Karpas-422 (cell line): Measurements from ENCODE around the gene SLC8A3. TPM values are rescaled to one million over a fixed set of nuclear protein-coding genes. Genes with fewer than 3 reads are reported as not detected.

Experiments
- DNase-seq: peaks from one replicate; pipeline ENCODE4 v3.0.0-alpha.2; 2015
- H2AFZ ChIP-seq: fragments of 200-600 bp; sonication (generic); 2 replicates; pipeline ENCODE4 v1.6.1; 2014; ENCODE audit warnings: antibody characterized with exemption, low read length, mixed read lengths
- H3K27ac ChIP-seq: fragments of 200-600 bp; sonication (generic); 2 replicates; pipeline ENCODE4 v1.5.1; 2014; ENCODE audit warnings: mild to moderate bottlenecking, low read length, moderate library complexity
- H3K27me3 ChIP-seq: fragments of 200-600 bp; sonication (generic); 2 replicates; pipeline ENCODE4 v1.6.1; 2014; ENCODE audit warnings: low read length, mixed read lengths
- H3K36me3 ChIP-seq: fragments of 200-600 bp; sonication (generic); 2 replicates; pipeline ENCODE4 v1.6.1; 2014; ENCODE audit warnings: low read length, mixed read lengths; ENCODE audit not compliant: insufficient read depth
- H3K4me1 ChIP-seq: fragments of 200-600 bp; sonication (generic); 2 replicates; pipeline ENCODE4 v1.6.1; 2014; ENCODE audit warnings: mild to moderate bottlenecking, low read length, mixed read lengths
- H3K4me2 ChIP-seq: fragments of 200-600 bp; sonication (generic); 2 replicates; pipeline ENCODE4 v1.6.1; 2014; ENCODE audit warnings: low read length, low read depth, mild to moderate bottlenecking; ENCODE audit not compliant: poor library complexity, severe bottlenecking
- H3K4me3 ChIP-seq: fragments of 200-600 bp; sonication (generic); 2 replicates; pipeline ENCODE4 v1.5.1; 2014; ENCODE audit warnings: mild to moderate bottlenecking, antibody characterized with exemption, low read length, mixed read lengths
- H3K79me2 ChIP-seq: fragments of 200-600 bp; sonication (generic); 2 replicates; pipeline ENCODE4 v1.6.1; 2014; ENCODE audit warnings: mild to moderate bottlenecking, low read length, mixed read lengths
- H3K9ac ChIP-seq: fragments of 200-600 bp; sonication (generic); 2 replicates; pipeline ENCODE4 v1.6.0; 2014; ENCODE audit warnings: low read length
- H3K9me2 ChIP-seq: fragments of 200-600 bp; sonication (generic), shearing (Covaris generic); replicated peaks from 2 replicates; pipeline ENCODE4 v1.6.0; 2014; ENCODE audit warnings: mild to moderate bottlenecking, low read length, moderate library complexity; ENCODE audit not compliant: insufficient read depth
- H3K9me3 ChIP-seq: fragments of 300-700, 200-600 bp; sonication (generic); 2 replicates; pipeline ENCODE4 v1.6.1; 2014; ENCODE audit warnings: low read length, mixed read lengths
- H4K20me1 ChIP-seq: fragments of 200-600 bp; sonication (generic); 2 replicates; pipeline ENCODE4 v1.6.1; 2014; ENCODE audit warnings: mild to moderate bottlenecking, antibody characterized with exemption, low read length, low read depth; ENCODE audit not compliant: insufficient read depth
- total RNA-seq: library from RNA; depleted of rRNA; stranded (reverse); fragments of >200 nt; shearing (Covaris generic); gene quantifications from 2 replicates; pipeline ENCODE4 v1.2.3, GENCODE V29; 2014; ENCODE audit warnings: low replicate concordance

The SLC8A3 gene
- total RNA-seq, 1 experiment from 2014 or later, result not detected

GRCh38 chr14:70011708-70012107, 177.0 kb downstream of the SLC8A3 start:
- Histone ChIP-seq H3K4me1 (no peaks in the 10 kb centered on the region), H3K9ac (no peak overlapping the region), H3K27me3 (no peaks in the 10 kb centered on the region), H3K9me2 (no peaks in the 10 kb centered on the region), H3K27ac (no peak overlapping the region), H3K9me3 (no peaks in the 10 kb centered on the region), H2AFZ (no peak overlapping the region), H3K79me2 (no peaks in the 10 kb centered on the region), H3K4me3 (no peak overlapping the region), H3K36me3 (no peaks in the 10 kb centered on the region), H3K4me2 (no peak overlapping the region), H4K20me1 (no peaks in the 10 kb centered on the region)
- no peak for DNase-seq

- Histone ChIP-seq H3K27ac (no peak overlapping the region), H3K9me2 (no peaks in the 10 kb centered on the region), H3K4me1 (no peaks in the 10 kb centered on the region), H3K27me3 (no peaks in the 10 kb centered on the region), H3K36me3 (no peaks in the 10 kb centered on the region), H3K79me2 (no peaks in the 10 kb centered on the region), H3K9me3 (no peaks in the 10 kb centered on the region), H3K9ac (no peak overlapping the region), H4K20me1 (no peaks in the 10 kb centered on the region), H3K4me2 (no peak overlapping the region), H2AFZ (no peak overlapping the region), H3K4me3 (no peak overlapping the region)
- no peak for DNase-seq
These were observed 177.7 kb downstream of the SLC8A3 start for GRCh38 chr14:70011098-70011497.

GRCh38 chr14:70009961-70010360, 178.8 kb downstream of the SLC8A3 start:
- Histone ChIP-seq H3K27ac (no peak overlapping the region), H3K36me3 (no peaks in the 10 kb centered on the region), H3K27me3 (no peaks in the 10 kb centered on the region), H2AFZ (no peak overlapping the region), H3K4me2 (no peak overlapping the region), H3K9me2 (no peaks in the 10 kb centered on the region), H3K9me3 (no peaks in the 10 kb centered on the region), H3K4me3 (no peak overlapping the region), H4K20me1 (no peaks in the 10 kb centered on the region), H3K79me2 (no peaks in the 10 kb centered on the region), H3K4me1 (no peaks in the 10 kb centered on the region), H3K9ac (no peak overlapping the region)
- DNase-seq, result no peak

- no peaks in the 10 kb centered on the region for H3K36me3 ChIP-seq
- H3K4me3 ChIP-seq, result no peak overlapping the region
- no peaks in the 10 kb centered on the region for H3K79me2 ChIP-seq
- no peaks in the 10 kb centered on the region for H3K9me3 ChIP-seq
- H3K9ac ChIP-seq, result no peak overlapping the region
- H3K4me2 ChIP-seq, result no peak overlapping the region
- H3K9me2 ChIP-seq, result no peaks in the 10 kb centered on the region
- no peak for DNase-seq
- H3K4me1 ChIP-seq, result no peaks in the 10 kb centered on the region
- no peak overlapping the region for H2AFZ ChIP-seq
- no peaks in the 10 kb centered on the region for H3K27me3 ChIP-seq
- H3K27ac ChIP-seq, result no peak overlapping the region
- H4K20me1 ChIP-seq, result no peaks in the 10 kb centered on the region
These were observed 180.2 kb downstream of the SLC8A3 start for GRCh38 chr14:70008284-70009262.

DNA sequence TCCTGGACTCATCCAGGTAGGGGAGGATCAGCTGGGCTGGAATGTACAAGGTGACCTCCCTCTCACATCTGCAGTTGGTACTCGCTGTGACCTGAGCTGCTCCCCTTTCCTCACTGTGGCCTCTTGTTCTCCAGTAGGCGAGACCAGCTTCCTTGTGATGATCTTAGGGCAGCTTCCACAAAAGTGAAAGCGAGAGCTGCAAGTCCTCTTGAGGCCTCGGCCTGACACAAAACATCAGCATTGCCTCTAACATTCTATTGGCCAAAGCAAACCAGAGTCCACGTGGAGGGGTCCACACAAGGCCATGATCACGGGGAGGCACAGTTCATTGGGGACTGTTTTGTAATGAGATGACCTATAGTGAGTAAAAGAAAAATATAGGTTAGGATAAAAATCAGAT, 182.1 kb downstream of the SLC8A3 start:
- Histone ChIP-seq H3K4me3 (no peak overlapping the region), H3K4me1 (no peaks in the 10 kb centered on the region), H3K36me3 (no peaks in the 10 kb centered on the region), H3K4me2 (no peak overlapping the region), H3K27me3 (no peaks in the 10 kb centered on the region), H3K9ac (no peak overlapping the region), H2AFZ (no peak overlapping the region), H4K20me1 (no peaks in the 10 kb centered on the region), H3K27ac (no peak overlapping the region), H3K79me2 (no peaks in the 10 kb centered on the region), H3K9me3 (no peaks in the 10 kb centered on the region), H3K9me2 (no peaks in the 10 kb centered on the region)
- DNase-seq, result no peak

DNA sequence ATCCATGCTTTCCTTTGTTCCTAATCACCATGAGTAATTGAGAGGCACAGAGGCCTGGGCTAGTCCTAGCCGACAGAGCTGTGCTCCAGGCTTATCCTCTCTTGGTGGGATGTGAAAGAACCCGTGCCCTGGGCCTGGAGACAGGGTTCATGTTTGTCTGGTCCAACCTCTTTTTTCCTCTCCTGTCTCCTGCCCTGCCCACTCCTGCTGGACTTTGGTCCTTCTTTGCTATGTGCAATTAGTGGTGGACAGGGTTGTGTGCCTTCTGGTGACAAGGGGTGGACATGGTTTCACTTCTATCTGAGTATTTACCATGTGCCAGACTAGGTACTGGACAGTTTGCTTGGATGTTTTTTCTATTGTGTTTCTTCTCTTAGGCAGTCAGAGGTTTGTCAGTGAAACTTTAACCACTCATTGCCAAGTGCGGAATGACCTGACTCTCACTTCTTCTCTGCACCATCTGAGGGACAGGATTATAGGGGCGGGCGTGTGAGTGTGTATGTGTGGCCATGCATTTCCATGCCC, 183.4 kb downstream of the SLC8A3 start:
- Histone ChIP-seq H3K27me3 (no peaks in the 10 kb centered on the region), H3K9me3 (no peaks in the 10 kb centered on the region), H3K9me2 (no peaks in the 10 kb centered on the region), H3K9ac (no peak overlapping the region), H3K27ac (no peak overlapping the region), H3K79me2 (no peaks in the 10 kb centered on the region), H2AFZ (no peak overlapping the region), H4K20me1 (no peaks in the 10 kb centered on the region), H3K4me3 (no peak overlapping the region), H3K4me2 (no peak overlapping the region), H3K4me1 (no peaks in the 10 kb centered on the region), H3K36me3 (no peaks in the 10 kb centered on the region)
- no peak for DNase-seq

DNA sequence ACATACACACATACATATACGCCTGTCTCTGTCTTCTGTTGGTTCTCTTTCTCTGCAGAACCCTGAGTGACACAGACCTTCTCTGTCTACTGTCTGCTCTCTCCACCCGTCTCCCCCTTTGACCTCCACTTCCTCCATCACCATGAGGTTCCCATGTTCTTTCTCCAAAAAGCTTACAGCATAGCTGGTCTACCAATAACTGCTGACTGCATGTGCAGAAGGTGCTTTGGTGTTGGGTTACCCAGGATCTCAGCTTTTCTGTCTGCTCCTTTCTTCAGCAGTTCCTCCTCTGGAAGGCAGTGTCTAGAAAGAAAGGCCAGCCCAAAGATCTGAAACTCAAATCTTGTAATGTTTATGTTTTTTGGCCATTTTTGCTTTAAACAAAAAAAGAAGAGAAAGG, 184.0 kb downstream of the SLC8A3 start:
- no peak overlapping the region for H3K4me2 ChIP-seq
- no peak overlapping the region for H2AFZ ChIP-seq
- no peaks in the 10 kb centered on the region for H3K4me1 ChIP-seq
- no peaks in the 10 kb centered on the region for H3K79me2 ChIP-seq
- H3K9me2 ChIP-seq, result no peaks in the 10 kb centered on the region
- no peaks in the 10 kb centered on the region for H3K36me3 ChIP-seq
- H3K9me3 ChIP-seq, result no peaks in the 10 kb centered on the region
- no peaks in the 10 kb centered on the region for H4K20me1 ChIP-seq
- no peak overlapping the region for H3K27ac ChIP-seq
- no peak for DNase-seq
- no peak overlapping the region for H3K4me3 ChIP-seq
- H3K27me3 ChIP-seq, result no peaks in the 10 kb centered on the region
- H3K9ac ChIP-seq, result no peak overlapping the region

DNA sequence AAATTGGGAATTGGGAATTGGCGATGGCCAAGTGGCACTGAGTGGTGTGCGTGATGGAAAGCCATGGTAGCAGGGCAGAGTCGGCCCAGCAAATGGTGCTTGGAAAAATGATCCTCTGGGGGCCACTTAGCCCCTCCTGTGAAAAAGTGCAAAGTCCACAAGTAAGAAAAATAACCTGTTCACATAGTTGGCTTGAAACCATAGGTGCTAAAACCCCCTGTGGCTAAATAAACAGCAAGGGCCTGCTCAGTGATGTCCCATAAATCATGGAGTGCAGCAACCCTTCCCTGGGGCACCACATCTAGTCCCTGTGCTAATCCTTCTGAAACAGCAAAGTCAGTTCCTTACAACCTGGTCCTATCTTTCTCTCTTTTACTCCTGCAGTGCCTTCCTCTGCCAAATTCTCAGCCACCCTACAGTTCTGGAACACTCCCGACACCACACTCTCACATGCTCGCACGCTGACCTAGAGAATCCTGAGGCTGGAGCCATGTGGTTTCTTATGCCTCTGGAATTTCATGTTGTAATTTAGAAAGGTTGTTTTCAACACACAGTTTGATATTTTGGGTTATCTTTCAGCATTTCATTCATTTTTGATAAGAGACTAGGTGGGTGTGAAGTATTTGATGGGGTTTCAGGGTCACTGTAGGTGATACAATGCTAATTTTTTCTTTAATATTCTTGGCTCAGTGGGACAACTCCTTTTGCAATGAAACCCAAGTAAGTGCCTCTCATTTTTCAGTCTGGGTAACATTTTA, 186.0 kb downstream of the SLC8A3 start:
- Histone ChIP-seq H3K4me3 (no peak overlapping the region), H3K4me2 (no peak overlapping the region), H3K9me3 (no peaks in the 10 kb centered on the region), H3K9me2 (no peaks in the 10 kb centered on the region), H3K27me3 (no peaks in the 10 kb centered on the region), H3K79me2 (no peaks in the 10 kb centered on the region), H3K27ac (no peak overlapping the region), H2AFZ (no peak overlapping the region), H3K36me3 (no peaks in the 10 kb centered on the region), H4K20me1 (no peaks in the 10 kb centered on the region), H3K4me1 (peaks cover 15% of the 10 kb centered on the region), H3K9ac (no peak overlapping the region)
- DNase-seq, result no peak
